PC-3 (cell line): ENCODE results near the gene LRRC28. TPM values are rescaled to one million over a fixed set of nuclear protein-coding genes. Genes with fewer than 3 reads are reported as not detected.

ENCODE experiments used
- ATAC-seq: fragments of 200-7000 bp; cut with Tn5 transposase; 2 replicates; pipeline ENCODE4 v1.9.1; 2020; ENCODE audit warnings: mild to moderate bottlenecking, moderate library complexity
- BruUV-seq: library from RNA; stranded (reverse); fragments of 400-500 nt; replicated peaks from 2 replicates; lab custom pipeline; 2021; lab: Mats Ljungman, UMichigan
- CTCF ChIA-PET: fragments of 300-600 bp; sonication (Branson Sonifier 250); formaldehyde crosslinking; loops from one replicate; lab custom pipeline; 2022; ENCODE audit warnings: antibody characterized with exemption; lab: Charles Lee
- POLR2A ChIA-PET: fragments of 300-600 bp; sonication (Branson Sonifier 250); formaldehyde crosslinking; loops from one replicate; lab custom pipeline; 2022; ENCODE audit warnings: antibody characterized with exemption; ENCODE audit not compliant: unreplicated experiment; lab: Charles Lee
- DNase-seq: peaks from one replicate; pipeline ENCODE4 v3.0.0-alpha.2; 2015
- H2AFZ ChIP-seq: fragments of 300-600 bp; sonication (generic); 2 replicates; pipeline ENCODE4 v1.6.0; 2016; ENCODE audit warnings: antibody characterized with exemption, low read length
- H3F3A ChIP-seq: fragments of 300-600 bp; sonication (generic); one replicate; pipeline ENCODE4 v1.6.0; 2017; ENCODE audit warnings: antibody characterized with exemption, low read length, control low read depth, mild to moderate bottlenecking; ENCODE audit not compliant: unreplicated experiment
- H3K27ac ChIP-seq: fragments of 300-600 bp; sonication (generic); 2 replicates; pipeline ENCODE4 v1.5.1; 2016; ENCODE audit warnings: mild to moderate bottlenecking, low read length
- H3K27me3 ChIP-seq: fragments of 300-600 bp; sonication (generic); 2 replicates; pipeline ENCODE4 v1.6.1; 2016; ENCODE audit warnings: low read length, mixed read lengths
- H3K36me3 ChIP-seq: fragments of 300-600 bp; sonication (generic); 2 replicates; pipeline ENCODE4 v1.6.1; 2016; ENCODE audit warnings: low read depth, mixed run types, low read length, mixed read lengths
- H3K4me1 ChIP-seq: fragments of 300-600 bp; sonication (generic); 2 replicates; pipeline ENCODE4 v1.5.1; 2016; ENCODE audit warnings: low read length; ENCODE audit not compliant: insufficient read depth
- H3K4me2 ChIP-seq: fragments of 300-600 bp; sonication (generic); 2 replicates; pipeline ENCODE4 v1.6.0; 2016; ENCODE audit warnings: low read length
- H3K4me3 ChIP-seq: fragments of 300-600 bp; sonication (generic); 2 replicates; pipeline ENCODE4 v1.5.1; 2016; ENCODE audit warnings: mild to moderate bottlenecking, low read length, mixed read lengths
- H3K79me2 ChIP-seq: fragments of 300-600 bp; sonication (generic); 2 replicates; pipeline ENCODE4 v1.6.1; 2017; ENCODE audit warnings: low read length, mixed read lengths
- H3K9ac ChIP-seq: fragments of 300-600 bp; sonication (generic); 2 replicates; pipeline ENCODE4 v1.6.0; 2016; ENCODE audit warnings: mild to moderate bottlenecking, low read length
- H3K9me2 ChIP-seq: fragments of 300-600 bp; sonication (generic); replicated peaks from 2 replicates; pipeline ENCODE4 v1.6.1; 2016; ENCODE audit warnings: mixed run types, low read length, mixed read lengths
- H3K9me3 ChIP-seq: fragments of 300-600 bp; sonication (generic); 2 replicates; pipeline ENCODE4 v1.6.1; 2016; ENCODE audit warnings: low read length, mixed read lengths
- H4K20me1 ChIP-seq: fragments of 300-600 bp; sonication (generic); 2 replicates; pipeline ENCODE4 v1.6.1; 2016; ENCODE audit warnings: low read length, mixed read lengths
- EZH2 ChIP-seq: fragments of 300-600 bp; sonication (generic); IDR thresholded peaks from one replicate; pipeline ENCODE4 v1.6.1; 2017; ENCODE audit warnings: antibody characterized with exemption, mild to moderate bottlenecking, low read length; ENCODE audit not compliant: unreplicated experiment
- EZH2phosphoT487 ChIP-seq: fragments of 300-600 bp; sonication (generic); IDR thresholded peaks from 2 replicates; pipeline ENCODE4 v1.6.1; 2018; ENCODE audit warnings: mild to moderate bottlenecking, antibody characterized with exemption, low read length, borderline replicate concordance
- intact Hi-C: fragments of 100-400 bp; cut with micrococcal nuclease; formaldehyde crosslinking; loops from 2 replicates; pipeline ENCODE4 v1.9.0; 2023
- total RNA-seq: library from RNA; depleted of rRNA; stranded (reverse); fragments of >200 nt; gene quantifications from 2 replicates; pipeline ENCODE4 v1.2.3, GENCODE V29; 2014
- TF ChIP-seq, protein P1 (sequence below): fragments of 300-600 bp; sonication (generic); conservative IDR thresholded peaks from 2 replicates; pipeline ENCODE4 v1.5.1; 2017; ENCODE audit warnings: antibody characterized with exemption, low read depth, mild to moderate bottlenecking, low read length

Gene LRRC28
- total RNA-seq, 1 experiment from 2014 or later, result 10.6 TPM

- Histone ChIP-seq H3F3A (peaks cover 3% of the 10 kb centered on the region), H3K9me3 (no peaks in the 10 kb centered on the region), H3K27ac (no peak overlapping the region), H3K79me2 (peaks cover 32% of the 10 kb centered on the region), H2AFZ (peak overlapping the region; percentile 96; the same call in 1 of the 2 replicates), H3K4me1 (peaks cover 38% of the 10 kb centered on the region), H3K4me3 (peak overlapping the region; percentile 93), H3K36me3 (no peaks in the 10 kb centered on the region), H4K20me1 (no peaks in the 10 kb centered on the region), H3K27me3 (no peaks in the 10 kb centered on the region), H3K9ac (peak overlapping the region; percentile 82; the same call in 1 of the 2 replicates), H3K9me2 (no peaks in the 10 kb centered on the region), H3K4me2 (peak overlapping the region; percentile 96)
- POLR2A ChIA-PET, result no interaction called here
- BruUV-seq, result no TSS peak
- TF ChIP-seq, protein P1, sequence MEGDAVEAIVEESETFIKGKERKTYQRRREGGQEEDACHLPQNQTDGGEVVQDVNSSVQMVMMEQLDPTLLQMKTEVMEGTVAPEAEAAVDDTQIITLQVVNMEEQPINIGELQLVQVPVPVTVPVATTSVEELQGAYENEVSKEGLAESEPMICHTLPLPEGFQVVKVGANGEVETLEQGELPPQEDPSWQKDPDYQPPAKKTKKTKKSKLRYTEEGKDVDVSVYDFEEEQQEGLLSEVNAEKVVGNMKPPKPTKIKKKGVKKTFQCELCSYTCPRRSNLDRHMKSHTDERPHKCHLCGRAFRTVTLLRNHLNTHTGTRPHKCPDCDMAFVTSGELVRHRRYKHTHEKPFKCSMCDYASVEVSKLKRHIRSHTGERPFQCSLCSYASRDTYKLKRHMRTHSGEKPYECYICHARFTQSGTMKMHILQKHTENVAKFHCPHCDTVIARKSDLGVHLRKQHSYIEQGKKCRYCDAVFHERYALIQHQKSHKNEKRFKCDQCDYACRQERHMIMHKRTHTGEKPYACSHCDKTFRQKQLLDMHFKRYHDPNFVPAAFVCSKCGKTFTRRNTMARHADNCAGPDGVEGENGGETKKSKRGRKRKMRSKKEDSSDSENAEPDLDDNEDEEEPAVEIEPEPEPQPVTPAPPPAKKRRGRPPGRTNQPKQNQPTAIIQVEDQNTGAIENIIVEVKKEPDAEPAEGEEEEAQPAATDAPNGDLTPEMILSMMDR, result no peak
- no peak for TF ChIP-seq EZH2phosphoT487
- no peak for TF ChIP-seq EZH2
- intact Hi-C loops, result loop anchor here (5.0 kb wide), 1 partner anchor 70 kb away; no protein-coding TSS in a partner anchor
- ATAC-seq (no peak), DNase-seq (no peak)
- CTCF ChIA-PET, result interaction anchor here (1.2 kb wide), 1 partner anchor 1615 kb away, joined by 10 read pairs; no protein-coding TSS in a partner anchor
These were observed 1.0 kb downstream of the LRRC28 start for GRCh38 chr15:99252326-99252725.

DNA sequence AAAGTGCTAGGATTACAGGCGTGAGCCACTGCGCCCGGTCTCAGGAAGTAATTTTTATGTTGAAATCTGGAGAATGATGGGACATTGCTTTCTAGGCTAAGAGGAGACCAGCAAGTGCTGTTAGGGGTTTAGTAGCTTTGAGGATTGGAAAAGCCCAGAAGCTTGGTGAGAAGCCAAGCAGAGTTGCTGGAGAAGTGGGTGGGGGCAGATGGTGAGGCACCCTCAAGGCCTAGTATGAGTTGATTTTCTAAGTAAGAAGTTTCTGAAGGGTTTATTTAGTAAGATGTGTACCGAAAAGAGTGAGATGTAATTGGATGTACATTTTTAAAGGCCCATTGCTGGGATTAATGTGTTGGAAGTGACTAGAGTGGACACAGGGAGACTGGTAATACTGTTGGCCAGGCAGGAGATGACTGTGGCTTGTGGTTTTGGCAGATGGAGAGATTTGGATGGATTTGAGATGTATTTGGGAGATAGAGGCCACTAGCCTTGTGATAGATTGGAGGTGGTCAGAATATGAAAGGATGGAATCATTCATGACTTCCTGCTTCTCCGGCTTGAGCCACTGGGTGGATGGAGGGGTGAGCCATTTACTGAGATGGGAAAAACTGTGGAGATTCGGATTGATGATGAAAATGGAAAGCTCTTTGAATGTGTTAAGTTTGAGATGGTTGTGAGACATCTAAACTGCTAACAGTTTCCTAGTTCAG lies 2.3 kb downstream of the LRRC28 start:
- Histone ChIP-seq H4K20me1 (no peaks in the 10 kb centered on the region), H3K9ac (no peak overlapping the region), H3K27me3 (no peaks in the 10 kb centered on the region), H3K4me1 (peaks cover 31% of the 10 kb centered on the region), H2AFZ (0 out of 2 replicates have a peak overlapping the region, but pooled peaks have one; percentile 0), H3K79me2 (peaks cover 20% of the 10 kb centered on the region), H3K27ac (0 out of 2 replicates have a peak overlapping the region, but pooled peaks have one; percentile 13), H3K4me2 (peak overlapping the region; percentile 26), H3K36me3 (0 out of 2 replicates have a peak, but pooled peaks cover 3% of the 10 kb centered on the region), H3F3A (peaks cover 3% of the 10 kb centered on the region), H3K4me3 (peak overlapping the region; percentile 1; the same call in 1 of the 2 replicates), H3K9me3 (no peaks in the 10 kb centered on the region), H3K9me2 (no peaks in the 10 kb centered on the region)
- TF ChIP-seq EZH2phosphoT487, result no peak
- no peak for TF ChIP-seq EZH2
- TF ChIP-seq, protein P1, result no peak
- peak; percentile 11 for ATAC-seq
- ChIA-PET CTCF (no interaction called here), POLR2A (no interaction called here)
- intact Hi-C loops, result loop anchor here (5.0 kb wide), 1 partner anchor 69 kb away; no protein-coding TSS in a partner anchor
- BruUV-seq, result no TSS peak
- DNase-seq, result peak; percentile 79
